Measurements from ENCODE around the gene CAPSL. TPM values are rescaled to one million over a fixed set of nuclear protein-coding genes. Genes with fewer than 3 reads are reported as not detected.

CAPSL gene
- total RNA-seq, 4 donors from 2014 or later: not detected

DNA sequence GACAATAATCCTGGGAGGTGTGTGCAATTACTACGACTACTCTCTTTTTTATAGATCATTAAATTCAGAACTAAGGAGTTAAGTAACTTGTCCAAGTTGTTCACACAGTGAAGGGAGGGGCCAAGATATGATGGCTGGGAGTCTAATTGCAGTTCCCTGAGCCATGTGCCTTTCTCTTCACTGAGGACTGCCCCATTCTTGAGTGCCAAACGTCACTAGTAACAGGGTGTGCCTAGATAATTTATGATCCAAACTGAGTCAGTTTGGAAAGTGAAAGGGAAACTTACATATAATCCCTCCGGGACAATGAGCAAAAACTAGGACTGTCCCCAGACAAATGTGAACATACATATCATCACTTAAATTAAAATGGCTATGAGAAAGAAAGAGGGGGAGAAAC is 61.5 kb downstream of the CAPSL start:
- 21% methylated on average over 3 of the region's 3 CpGs for WGBS
- H3K4me3 ChIP-seq: no peak overlapping the region
- peaks cover 4% of the 10 kb centered on the region for H3K4me1 ChIP-seq
- DNase-seq (ENCODE audit: low spot score in 2 of 2): no peak
- H3K36me3 ChIP-seq: no peaks in the 10 kb centered on the region
- no peak for TF ChIP-seq POLR2AphosphoS5 (IDR thresholded peaks at IDR 0.05)
- no peak for TF ChIP-seq EP300 (IDR thresholded peaks at IDR 0.05)
- TF ChIP-seq POLR2A (IDR thresholded peaks at IDR 0.05): no peak
- TF ChIP-seq, protein P1, sequence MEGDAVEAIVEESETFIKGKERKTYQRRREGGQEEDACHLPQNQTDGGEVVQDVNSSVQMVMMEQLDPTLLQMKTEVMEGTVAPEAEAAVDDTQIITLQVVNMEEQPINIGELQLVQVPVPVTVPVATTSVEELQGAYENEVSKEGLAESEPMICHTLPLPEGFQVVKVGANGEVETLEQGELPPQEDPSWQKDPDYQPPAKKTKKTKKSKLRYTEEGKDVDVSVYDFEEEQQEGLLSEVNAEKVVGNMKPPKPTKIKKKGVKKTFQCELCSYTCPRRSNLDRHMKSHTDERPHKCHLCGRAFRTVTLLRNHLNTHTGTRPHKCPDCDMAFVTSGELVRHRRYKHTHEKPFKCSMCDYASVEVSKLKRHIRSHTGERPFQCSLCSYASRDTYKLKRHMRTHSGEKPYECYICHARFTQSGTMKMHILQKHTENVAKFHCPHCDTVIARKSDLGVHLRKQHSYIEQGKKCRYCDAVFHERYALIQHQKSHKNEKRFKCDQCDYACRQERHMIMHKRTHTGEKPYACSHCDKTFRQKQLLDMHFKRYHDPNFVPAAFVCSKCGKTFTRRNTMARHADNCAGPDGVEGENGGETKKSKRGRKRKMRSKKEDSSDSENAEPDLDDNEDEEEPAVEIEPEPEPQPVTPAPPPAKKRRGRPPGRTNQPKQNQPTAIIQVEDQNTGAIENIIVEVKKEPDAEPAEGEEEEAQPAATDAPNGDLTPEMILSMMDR (IDR thresholded peaks at IDR 0.05): no peak
- H3K9me3 ChIP-seq: no peaks in the 10 kb centered on the region
- no peak overlapping the region for H3K27ac ChIP-seq
- H3K27me3 ChIP-seq: no peaks in the 10 kb centered on the region

DNA sequence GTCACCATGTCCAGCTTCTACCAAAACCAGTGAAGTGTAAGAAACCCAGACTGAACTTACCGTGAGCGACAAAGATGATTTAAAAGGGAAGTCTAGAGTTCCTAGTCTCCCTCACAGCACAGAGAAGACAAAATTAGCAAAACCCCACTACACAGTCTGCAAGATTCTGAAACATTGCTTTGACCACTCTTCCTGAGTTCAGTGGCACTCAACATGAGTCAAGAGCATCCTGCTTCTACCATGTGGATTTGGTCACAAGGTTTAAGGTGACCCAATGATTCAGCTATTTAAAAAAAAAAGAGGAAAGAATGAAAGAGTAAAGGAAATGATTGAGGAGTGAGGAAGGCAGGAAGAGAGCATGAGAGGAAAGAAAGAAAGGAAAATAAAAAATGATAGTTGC is 62.0 kb downstream of the CAPSL start:
- Histone ChIP-seq H3K4me3 (no peak overlapping the region), H3K27ac (no peak overlapping the region), H3K9me3 (no peaks in the 10 kb centered on the region), H3K27me3 (no peaks in the 10 kb centered on the region), H3K36me3 (no peaks in the 10 kb centered on the region), H3K4me1 (peaks cover 4% of the 10 kb centered on the region)
- no peak for DNase-seq (ENCODE audit: low spot score in 2 of 2)
- WGBS: 84% methylated on average over 2 of the region's 2 CpGs
- no peak for TF ChIP-seq POLR2A (IDR thresholded peaks at IDR 0.05)
- TF ChIP-seq POLR2AphosphoS5 (IDR thresholded peaks at IDR 0.05): no peak
- TF ChIP-seq EP300 (IDR thresholded peaks at IDR 0.05): no peak
- TF ChIP-seq, protein P1 (IDR thresholded peaks at IDR 0.05): no peak

DNA sequence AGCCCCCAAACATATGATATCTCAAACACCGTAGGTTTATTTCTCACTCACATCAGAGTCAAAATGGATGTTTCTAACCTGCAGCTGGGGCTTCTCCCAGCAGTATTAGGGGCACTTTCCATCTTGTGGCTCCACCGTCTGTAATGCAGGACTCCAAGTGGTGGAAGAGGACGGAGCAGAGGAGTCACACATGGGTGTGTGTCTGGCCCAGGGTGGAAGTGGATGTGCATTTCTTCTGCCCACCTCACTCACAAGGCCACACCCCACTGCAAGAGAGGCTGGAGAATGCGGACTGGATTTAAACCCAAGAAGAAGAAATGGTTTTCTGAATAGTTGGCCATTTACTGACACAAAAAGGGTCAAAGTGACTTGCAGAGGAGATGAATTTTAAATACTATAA is 67.8 kb downstream of the CAPSL start:
- no peaks in the 10 kb centered on the region for H3K27me3 ChIP-seq
- 81% methylated on average over 4 of the region's 4 CpGs for WGBS
- no peak for TF ChIP-seq POLR2AphosphoS5 (IDR thresholded peaks at IDR 0.05)
- TF ChIP-seq POLR2A (IDR thresholded peaks at IDR 0.05): no peak
- no peak for TF ChIP-seq EP300 (IDR thresholded peaks at IDR 0.05)
- TF ChIP-seq, protein P1 (IDR thresholded peaks at IDR 0.05): no peak
- no peak overlapping the region for H3K4me3 ChIP-seq
- H3K4me1 ChIP-seq: no peaks in the 10 kb centered on the region
- DNase-seq (ENCODE audit: low spot score in 2 of 2): no peak
- no peaks in the 10 kb centered on the region for H3K9me3 ChIP-seq
- H3K27ac ChIP-seq: no peak overlapping the region
- no peaks in the 10 kb centered on the region for H3K36me3 ChIP-seq

DNA sequence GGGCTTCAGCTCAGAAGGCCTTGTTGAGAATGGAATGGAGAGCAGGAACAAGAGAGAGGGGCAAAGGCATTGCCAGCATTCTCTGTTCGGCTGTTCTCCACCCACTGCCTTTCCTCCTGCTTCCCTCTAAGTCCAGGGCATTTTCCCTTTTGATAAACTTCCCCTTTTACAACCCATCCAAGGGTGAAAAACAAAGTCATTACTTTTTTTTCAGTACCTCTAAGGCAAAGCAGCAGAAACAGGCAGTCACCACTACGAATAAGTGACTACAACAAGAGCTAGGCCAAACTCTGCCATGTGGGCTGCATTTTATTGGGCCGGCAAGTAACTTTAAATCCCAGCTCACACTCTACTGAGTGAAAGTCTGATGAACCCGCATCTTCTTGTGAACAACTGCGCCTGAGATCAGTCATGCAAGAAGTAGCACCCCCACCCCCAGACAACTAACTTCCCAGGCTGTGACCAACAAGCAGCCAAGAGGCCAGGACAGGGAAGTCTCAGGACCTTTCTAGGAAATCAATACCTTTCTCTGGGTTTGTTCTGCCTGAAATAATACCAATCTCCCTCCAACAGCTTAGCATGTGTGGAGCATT is 68.6 kb downstream of the CAPSL start:
- 83% methylated on average over 5 of the region's 5 CpGs for WGBS
- H3K36me3 ChIP-seq: no peaks in the 10 kb centered on the region
- H3K27me3 ChIP-seq: no peaks in the 10 kb centered on the region
- DNase-seq (ENCODE audit: low spot score in 2 of 2): no peak
- no peak for TF ChIP-seq POLR2A (IDR thresholded peaks at IDR 0.05)
- TF ChIP-seq, protein P1 (IDR thresholded peaks at IDR 0.05): no peak
- TF ChIP-seq POLR2AphosphoS5 (IDR thresholded peaks at IDR 0.05): no peak
- H3K4me3 ChIP-seq: no peak overlapping the region
- H3K4me1 ChIP-seq: no peaks in the 10 kb centered on the region
- no peaks in the 10 kb centered on the region for H3K9me3 ChIP-seq
- H3K27ac ChIP-seq: no peak overlapping the region

DNA sequence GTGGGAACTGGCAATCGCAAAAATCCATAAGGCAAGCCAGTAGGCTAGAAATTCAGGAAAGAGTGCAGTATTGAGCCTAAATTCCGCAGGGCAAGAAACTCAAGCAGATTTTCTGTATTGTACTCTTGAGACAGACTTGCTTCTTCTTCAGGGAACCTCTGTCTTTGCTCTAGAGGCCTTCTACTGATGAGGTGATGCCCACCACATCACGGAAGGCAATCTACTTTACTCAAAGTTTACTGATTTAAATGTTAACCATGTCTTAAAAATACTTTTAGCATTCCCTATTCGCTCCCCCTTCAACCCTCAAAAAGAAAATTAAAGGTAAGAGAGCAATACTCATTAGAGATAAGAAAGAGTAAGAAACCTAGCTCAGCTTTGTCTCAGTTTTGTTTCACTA is 70.4 kb downstream of the CAPSL start:
- Histone ChIP-seq H3K36me3 (no peaks in the 10 kb centered on the region), H3K4me1 (no peaks in the 10 kb centered on the region), H3K9me3 (no peaks in the 10 kb centered on the region), H3K27ac (no peak overlapping the region), H3K27me3 (no peaks in the 10 kb centered on the region), H3K4me3 (no peak overlapping the region)
- 86% methylated on average over 4 of the region's 4 CpGs for WGBS
- TF ChIP-seq POLR2AphosphoS5 (IDR thresholded peaks at IDR 0.05) (no peak), EP300 (IDR thresholded peaks at IDR 0.05) (no peak), POLR2A (IDR thresholded peaks at IDR 0.05) (no peak)
- TF ChIP-seq, protein P1 (IDR thresholded peaks at IDR 0.05): no peak
- DNase-seq (ENCODE audit: low spot score in 2 of 2): no peak
